GM23248 (cell line): ENCODE measurements around the gene TBX2.

Experiments used
- EZH2 ChIP-seq: fragments of 200-600 bp; sonication (generic); IDR thresholded peaks from 2 replicates; pipeline ENCODE4 v1.6.1; 2018; ENCODE audit warnings: antibody characterized with exemption, mild to moderate bottlenecking; ENCODE audit not compliant: insufficient read depth, poor library complexity, severe bottlenecking
- EZH2phosphoT487 ChIP-seq: fragments of 200-600 bp; sonication (generic); IDR thresholded peaks from 2 replicates; pipeline ENCODE4 v1.6.1; 2018; ENCODE audit warnings: antibody characterized with exemption, moderate library complexity, mild to moderate bottlenecking, low read depth; ENCODE audit not compliant: insufficient read depth

DNA sequence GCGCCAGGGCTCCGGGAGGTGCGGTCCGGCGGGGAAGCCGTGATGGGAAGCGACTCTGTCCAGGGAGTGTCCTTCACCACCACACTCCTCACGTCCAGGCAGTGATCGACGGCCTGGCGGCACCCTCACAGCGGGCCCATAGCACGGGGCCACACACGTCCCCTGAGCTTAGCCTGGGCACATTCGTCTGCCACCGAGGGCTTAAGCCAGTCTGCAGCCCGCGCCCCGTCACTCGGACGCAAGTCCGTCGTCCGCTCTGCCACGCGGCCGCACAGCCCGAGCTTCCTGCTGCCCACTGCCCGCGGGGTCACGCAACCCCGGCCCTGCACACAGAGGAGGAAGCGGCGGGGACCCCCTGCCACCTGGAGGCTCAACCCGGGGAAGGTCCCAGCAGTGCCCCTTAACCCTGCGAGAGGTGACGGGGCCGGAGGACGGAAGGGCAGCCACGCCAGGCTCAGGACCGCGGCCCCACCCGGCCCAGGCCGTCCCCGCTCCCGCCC, 3.0 kb upstream of the TBX2 start:
- TF ChIP-seq EZH2phosphoT487 (no peak), EZH2 (no peak)
